Activated CD4-positive, alpha-beta T cell treated with anti-CD3 and anti-CD28 coated beads, Interleukin-2, Interleukin-6, amounts not matched to agents 100 ng/mL and 50 ng/mL, durations not matched to agents 16 hours and 8 hours (primary cell): ENCODE results near the gene CAVIN2.
"Not testable (repeated sequence)": the region's sequence is repeated elsewhere in the genome, so short reads cannot be mapped to it uniquely, and the experiment has no call there.

Experiments
- DNase-seq: peaks from one replicate; pipeline ENCODE4 v3.0.0-alpha.2; 2020

CAVIN2 gene

DNA sequence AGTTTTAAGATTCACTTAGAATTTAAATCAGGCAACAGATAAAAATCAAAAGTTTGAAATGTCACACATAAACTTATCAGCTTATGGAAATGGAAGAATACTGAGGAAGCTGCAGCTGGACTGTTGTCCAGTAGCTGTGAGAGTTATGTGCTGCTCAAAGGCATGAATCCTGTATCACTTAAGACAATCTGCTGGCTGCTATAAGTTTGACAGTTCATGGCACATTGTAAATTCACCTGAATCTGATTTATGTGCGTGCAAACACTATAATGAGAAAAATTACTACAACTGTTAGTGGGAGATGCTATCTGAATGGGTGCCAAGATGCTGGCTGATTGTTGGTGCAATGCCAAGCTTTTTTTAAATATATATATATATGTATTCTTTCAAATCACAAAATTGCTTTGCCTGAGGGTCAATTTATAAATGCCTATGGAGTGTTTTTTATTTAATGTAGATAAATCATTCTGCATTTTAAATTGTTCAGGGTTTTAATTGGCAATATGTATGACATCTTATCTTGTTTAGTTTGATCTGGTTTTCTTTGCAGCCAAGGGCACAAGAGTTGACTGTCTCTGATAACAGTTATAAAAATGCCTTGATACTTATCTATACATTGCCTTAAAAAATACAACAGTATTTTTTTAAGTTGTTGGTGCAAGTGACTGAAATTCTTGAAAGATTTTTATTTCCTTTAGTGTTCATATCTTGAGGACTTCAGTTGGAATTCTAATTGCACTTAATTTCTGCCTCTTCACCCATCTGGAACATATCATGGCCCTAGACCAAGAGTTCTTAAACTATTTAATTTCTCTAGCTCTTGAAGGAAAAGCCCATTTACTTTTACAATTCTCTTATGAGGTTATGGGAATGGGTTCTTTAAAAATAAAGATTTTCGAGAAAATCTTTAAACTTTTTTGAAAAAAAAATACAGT lies 48.7 kb downstream of the CAVIN2 start:
- no peak for DNase-seq

DNA sequence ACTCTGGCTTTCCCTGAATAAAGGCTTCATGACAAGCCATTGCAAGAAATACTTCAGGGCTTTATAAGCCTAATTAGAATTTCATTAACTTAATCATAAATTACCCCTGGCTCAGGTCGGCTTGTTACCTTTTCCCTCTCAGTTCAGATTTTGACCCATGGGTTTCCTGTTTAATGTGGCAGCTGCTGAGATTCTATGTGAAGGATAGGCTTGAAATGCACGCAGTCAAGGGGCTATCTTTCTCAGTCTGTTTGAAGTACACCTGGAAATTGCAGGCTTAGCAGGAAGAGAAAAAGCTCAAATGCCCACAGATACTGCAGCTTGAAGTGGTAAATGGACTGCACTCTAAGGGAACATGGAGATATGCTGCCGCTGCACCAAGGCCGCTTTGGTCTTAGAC lies 49.4 kb downstream of the CAVIN2 start:
- no peak for DNase-seq

DNA sequence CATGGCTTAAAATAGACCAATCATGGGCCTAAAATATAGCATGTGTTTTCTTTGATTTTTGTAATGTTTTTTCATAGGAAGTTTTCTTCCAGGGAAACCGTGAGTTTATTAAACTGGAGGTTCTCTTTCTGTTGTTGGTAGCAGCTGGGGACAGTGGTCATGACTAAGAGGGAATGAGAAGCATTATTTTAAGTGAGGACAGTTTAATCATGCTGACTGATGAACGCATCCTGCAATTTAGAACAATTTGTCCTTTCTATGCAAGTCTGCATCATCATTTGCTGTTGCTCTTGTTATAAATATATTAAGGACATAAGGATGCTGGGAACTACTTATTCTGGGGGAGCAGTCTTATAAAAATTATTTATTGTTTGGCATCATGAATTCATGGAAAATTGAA lies 51.2 kb downstream of the CAVIN2 start:
- no peak for DNase-seq

- no peak for DNase-seq
Measured at GRCh38 chr2:191791953-191792560, 54.8 kb downstream of the CAVIN2 start.

- no peak for DNase-seq
Measured at GRCh38 chr2:191790737-191791136, 56.2 kb downstream of the CAVIN2 start.

DNA sequence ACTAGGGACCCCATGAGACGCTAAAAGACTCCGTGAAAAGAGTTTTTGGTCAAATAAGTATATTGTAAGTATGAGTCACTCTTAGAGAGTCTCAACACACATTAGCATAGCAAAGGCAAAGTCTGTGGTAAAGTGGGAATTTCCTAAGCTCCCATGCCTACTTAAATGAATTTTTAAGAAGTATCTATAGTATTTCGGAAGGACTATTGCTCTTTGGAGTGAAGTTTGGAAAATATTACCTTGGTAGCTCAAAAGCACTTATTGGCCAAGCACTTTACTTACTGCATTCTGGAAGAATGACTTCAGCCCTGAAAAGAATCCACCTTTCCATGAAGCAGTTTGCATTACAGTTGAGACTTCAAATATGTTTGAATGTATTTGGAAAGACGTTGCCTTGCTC lies 57.1 kb downstream of the CAVIN2 start:
- no peak for DNase-seq

- DNase-seq: no peak
Measured at GRCh38 chr2:191786694-191787093, 60.2 kb downstream of the CAVIN2 start.

DNA sequence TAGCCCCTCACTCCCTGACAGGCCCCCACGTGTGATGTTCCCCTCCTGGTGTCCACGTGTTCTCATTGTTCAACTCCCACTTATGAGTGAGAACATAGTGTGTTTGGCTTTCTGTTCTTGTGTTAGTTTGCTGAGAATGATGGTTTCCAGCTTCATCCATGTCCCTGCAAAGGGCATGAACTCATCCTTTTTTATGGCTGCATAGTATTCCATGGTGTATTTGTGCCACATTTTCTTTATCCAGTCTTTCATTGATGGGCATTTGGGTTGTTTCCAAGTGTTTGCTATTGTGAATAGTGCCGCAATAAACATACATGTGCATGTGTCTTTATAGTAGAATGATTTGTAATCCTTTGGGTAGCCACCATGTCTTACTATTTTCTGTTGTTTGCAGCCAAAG lies 61.2 kb downstream of the CAVIN2 start:
- not testable (repeated sequence) for DNase-seq
